HG02852 (cell line): Measurements from ENCODE around the gene E4F1.

Experiments
- ATAC-seq: cut with Tn5 transposase; IDR thresholded peaks from one replicate; pipeline ENCODE4 v1.9.1; 2021; ENCODE audit warnings: mild to moderate bottlenecking, moderate library complexity; ENCODE audit not compliant: unreplicated experiment

Gene E4F1

GRCh38 chr16:2205104-2205966 is 18.1 kb upstream of the E4F1 start, which contains the start of gene MLST8:
Gene MLST8 (plus strand): TSS chr16:2205454. CDS start chr16:2206086, 632 bp downstream.
- ATAC-seq: peak; percentile 69

GRCh38 chr16:2205967-2206313 is 17.5 kb upstream of the E4F1 start:
- ATAC-seq: no peak

- no peak for ATAC-seq
Observed at GRCh38 chr16:2206420-2206779, 17.0 kb upstream of the E4F1 start.

- ATAC-seq: no peak
Observed at GRCh38 chr16:2206780-2207433, 16.5 kb upstream of the E4F1 start.

GRCh38 chr16:2207872-2208271 is 15.5 kb upstream of the E4F1 start:
- ATAC-seq: no peak

- ATAC-seq: no peak
Observed at GRCh38 chr16:2208308-2208707, 15.1 kb upstream of the E4F1 start.

GRCh38 chr16:2208772-2209171 is 14.6 kb upstream of the E4F1 start:
- ATAC-seq: no peak

GRCh38 chr16:2209258-2210008 is 14.0 kb upstream of the E4F1 start:
- ATAC-seq: no peak

- no peak for ATAC-seq
Observed at GRCh38 chr16:2210009-2210332, 13.4 kb upstream of the E4F1 start.

- ATAC-seq: no peak
Observed at GRCh38 chr16:2210386-2211365, 12.7 kb upstream of the E4F1 start, which contains the start of gene BRICD5. Gene BRICD5 (minus strand): TSS chr16:2210863. CDS start chr16:2210833, 30 bp downstream.

- no peak for ATAC-seq
Observed at GRCh38 chr16:2211923-2212347, 11.5 kb upstream of the E4F1 start.

GRCh38 chr16:2212362-2213324 is 10.7 kb upstream of the E4F1 start:
- ATAC-seq: no peak

- peak; percentile 5 for ATAC-seq
Observed at GRCh38 chr16:2213817-2214718, 9.3 kb upstream of the E4F1 start.

GRCh38 chr16:2214719-2214968 is 8.7 kb upstream of the E4F1 start, which contains the start of gene PGP:
Gene PGP (minus strand): TSS chr16:2214840. CDS start chr16:2214777, 63 bp downstream.
- peak; percentile 87 for ATAC-seq

GRCh38 chr16:2216330-2216729 is 7.1 kb upstream of the E4F1 start:
- no peak for ATAC-seq

- ATAC-seq: peak; percentile 26
Observed at GRCh38 chr16:2223942-2224486, 623 bp downstream of the E4F1 start.

- no peak for ATAC-seq
Observed at GRCh38 chr16:2226245-2226793, 2.9 kb downstream of the E4F1 start.

GRCh38 chr16:2226918-2227317 is 3.5 kb downstream of the E4F1 start:
- ATAC-seq: no peak
